K562 (cell line): ENCODE data around the gene HOXC5. TPM values are rescaled to one million over a fixed set of nuclear protein-coding genes. Genes with fewer than 3 reads are reported as not detected.

ENCODE experiments used
- BACH1 ChIP-seq: fragments of 200-800 bp; sonication (Bioruptor generic); IDR thresholded peaks from 2 replicates; pipeline ENCODE4 v1.6.1; 2016; ENCODE audit warnings: missing genetic modification characterization, missing compliant biosample characterization
- CBX5 ChIP-seq: IDR thresholded peaks from 2 replicates; pipeline ENCODE4 v1.6.1; 2014; ENCODE audit warnings: low read depth, borderline replicate concordance
- FOXJ3 ChIP-seq: sonication (generic); formaldehyde crosslinking; IDR thresholded peaks from 2 replicates; pipeline ENCODE4 v1.4.0; 2020; ENCODE audit warnings: mild to moderate bottlenecking, missing genetic modification reagents
- FUS ChIP-seq: fragments of 200-400 bp; formaldehyde crosslinking; optimal IDR thresholded peaks from 2 replicates; pipeline ENCODE3; 2017; ENCODE audit warnings: low read depth, low read length
- GTF2F1 ChIP-seq: IDR thresholded peaks from 2 replicates; pipeline ENCODE4 v1.6.1; 2011; ENCODE audit warnings: low read depth, low read length, improper control_type of control experiment
- HDGF ChIP-seq: fragments of 450-650 bp; IDR thresholded peaks from 2 replicates; pipeline ENCODE4 v1.6.1; 2016
- MAZ ChIP-seq, 2 experiments: fragments of 450-650 bp in 1 of 2; sonication (generic) in 1 of 2; formaldehyde crosslinking; IDR thresholded peaks in 1 of 2; conservative IDR thresholded peaks in 1 of 2; 2 replicates each; pipeline versions ENCODE4 v1.4.0 to v1.5.0; 2020; ENCODE audit warnings: mild to moderate bottlenecking in 1 of 2, missing genetic modification reagents in 1 of 2
- NCOA1 ChIP-seq: fragments of 450-650 bp; IDR thresholded peaks from 2 replicates; pipeline ENCODE4 v1.6.1; 2016; ENCODE audit warnings: low read depth
- NKRF ChIP-seq: fragments of 450-650 bp; IDR thresholded peaks from 2 replicates; pipeline ENCODE4 v1.6.1; 2016; ENCODE audit warnings: borderline replicate concordance
- NR2C2 ChIP-seq, 2 experiments: fragments of 200-800 bp in 1 of 2; sonication (Bioruptor generic) in 1 of 2; sonication (generic) in 1 of 2; formaldehyde crosslinking in 1 of 2; IDR thresholded peaks; 2 replicates each; pipeline versions ENCODE4 v1.6.1 to v1.8.0; 2016 to 2022; ENCODE audit warnings: mild to moderate bottlenecking in 1 of 2, missing compliant biosample characterization in 1 of 2, missing genetic modification characterization in 1 of 2, missing genetic modification reagents in 1 of 2
- PHTF2 ChIP-seq: fragments of 250-450 bp; sonication (Bioruptor Pico); IDR thresholded peaks from 2 replicates; pipeline ENCODE4 v1.5.0; 2021; ENCODE audit warnings: mild to moderate bottlenecking
- PML ChIP-seq: IDR thresholded peaks from 2 replicates; pipeline ENCODE4 v1.6.1; 2012; ENCODE audit warnings: low read length, inconsistent platforms
- RBM39 ChIP-seq: fragments of 200-400 bp; formaldehyde crosslinking; optimal IDR thresholded peaks from 2 replicates; pipeline ENCODE3; 2018; ENCODE audit warnings: low read depth, low read length
- SAP30 ChIP-seq: fragments of 200-600 bp; sonication (generic); IDR thresholded peaks from 2 replicates; pipeline ENCODE4 v1.6.1; 2012; ENCODE audit warnings: borderline replicate concordance, low read depth, mild to moderate bottlenecking, moderate library complexity, low read length, control low read depth, inconsistent platforms; ENCODE audit not compliant: insufficient read depth, poor library complexity, severe bottlenecking
- SETDB1 ChIP-seq: IDR thresholded peaks from one replicate; pipeline ENCODE4 v1.6.1; 2012; ENCODE audit warnings: low read length, control low read depth, inconsistent platforms
- SUPT5H ChIP-seq: fragments of 450-650 bp; IDR thresholded peaks from 2 replicates; pipeline ENCODE4 v1.6.1; 2016
- TBP ChIP-seq: optimal IDR thresholded peaks from 2 replicates; pipeline ENCODE3; 2011; ENCODE audit warnings: low read depth, low read length, improper control_type of control experiment
- TGIF2 ChIP-seq: sonication (generic); formaldehyde crosslinking; IDR thresholded peaks from 2 replicates; pipeline ENCODE4 v1.8.1; 2022; ENCODE audit warnings: mild to moderate bottlenecking, missing genetic modification reagents, moderate library complexity
- ZBTB8A ChIP-seq: fragments of 450-650 bp; IDR thresholded peaks from 2 replicates; pipeline ENCODE4 v1.6.1; 2018; ENCODE audit warnings: mild to moderate bottlenecking, moderate library complexity; ENCODE audit not compliant: partially characterized antibody
- ZNF212 ChIP-seq: fragments of 450-650 bp; formaldehyde crosslinking; IDR thresholded peaks from 2 replicates; pipeline ENCODE4 v1.4.0; 2020; ENCODE audit warnings: mild to moderate bottlenecking
- ZNF282 ChIP-seq: sonication (generic); formaldehyde crosslinking; IDR thresholded peaks from 2 replicates; pipeline ENCODE4 v1.8.1; 2023; ENCODE audit warnings: missing genetic modification reagents
- ZZZ3 ChIP-seq: fragments of 450-650 bp; IDR thresholded peaks from 2 replicates; pipeline ENCODE4 v1.6.1; 2016; ENCODE audit warnings: antibody characterized with exemption, mild to moderate bottlenecking, moderate library complexity
- polyA plus RNA-seq, 8 experiments: library from polyadenylated mRNA; depleted of rRNA in 4 of 8; stranded (reverse) in 5 of 8; unstranded in 3 of 8; fragments of >200 nt; fragmentation: Nextera tagmentation in 2 of 8; fragmentation: Illumina TruSeq in 1 of 8; extraction: Ambion mirVana in 2 of 8; extraction: Trizol in 1 of 8; gene quantifications; 2 replicates each; pipeline versions ENCODE4 v1.2.1 to v1.2.3, GENCODE V29; 2011 to 2014; ENCODE audit warnings: inconsistent platforms in 1 of 8, missing spikeins in 1 of 8
- total RNA-seq, 7 experiments: library from RNA; depleted of rRNA in 6 of 7; stranded (reverse); fragments of >200 nt in 6 of 7; fragmentation: Illumina TruSeq in 2 of 7; extraction: Trizol in 2 of 7; gene quantifications; 2 replicates each; pipeline versions ENCODE4 v1.2.1 to v1.2.3, GENCODE V29; 2011 to 2021; ENCODE audit warnings: low replicate concordance in 1 of 7
- TF ChIP-seq, protein P1 (sequence below): fragments of 250-450 bp; sonication (Bioruptor Pico); IDR thresholded peaks from 2 replicates; pipeline ENCODE4 v1.5.0; 2020; ENCODE audit warnings: mild to moderate bottlenecking, borderline replicate concordance
- TF ChIP-seq, protein P2 (sequence below): fragments of 250-450 bp; sonication (Bioruptor Pico); IDR thresholded peaks from 2 replicates; pipeline ENCODE4 v1.8.0; 2022; ENCODE audit warnings: inconsistent platforms

HOXC5 gene
- total and polyA plus RNA-seq, 9 of the 15 experiments (the other 6 are each of a cell fraction or from before 2014, with no cell fraction given): 0.10 to 0.44 (median 0.18) TPM; not detected in 4

- TF ChIP-seq, protein P1, sequence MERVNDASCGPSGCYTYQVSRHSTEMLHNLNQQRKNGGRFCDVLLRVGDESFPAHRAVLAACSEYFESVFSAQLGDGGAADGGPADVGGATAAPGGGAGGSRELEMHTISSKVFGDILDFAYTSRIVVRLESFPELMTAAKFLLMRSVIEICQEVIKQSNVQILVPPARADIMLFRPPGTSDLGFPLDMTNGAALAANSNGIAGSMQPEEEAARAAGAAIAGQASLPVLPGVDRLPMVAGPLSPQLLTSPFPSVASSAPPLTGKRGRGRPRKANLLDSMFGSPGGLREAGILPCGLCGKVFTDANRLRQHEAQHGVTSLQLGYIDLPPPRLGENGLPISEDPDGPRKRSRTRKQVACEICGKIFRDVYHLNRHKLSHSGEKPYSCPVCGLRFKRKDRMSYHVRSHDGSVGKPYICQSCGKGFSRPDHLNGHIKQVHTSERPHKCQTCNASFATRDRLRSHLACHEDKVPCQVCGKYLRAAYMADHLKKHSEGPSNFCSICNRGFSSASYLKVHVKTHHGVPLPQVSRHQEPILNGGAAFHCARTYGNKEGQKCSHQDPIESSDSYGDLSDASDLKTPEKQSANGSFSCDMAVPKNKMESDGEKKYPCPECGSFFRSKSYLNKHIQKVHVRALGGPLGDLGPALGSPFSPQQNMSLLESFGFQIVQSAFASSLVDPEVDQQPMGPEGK (CRISPR knock-in tag): peak; percentile 64; the same call in 1 of the 2 replicates
- TF ChIP-seq, protein P2, sequence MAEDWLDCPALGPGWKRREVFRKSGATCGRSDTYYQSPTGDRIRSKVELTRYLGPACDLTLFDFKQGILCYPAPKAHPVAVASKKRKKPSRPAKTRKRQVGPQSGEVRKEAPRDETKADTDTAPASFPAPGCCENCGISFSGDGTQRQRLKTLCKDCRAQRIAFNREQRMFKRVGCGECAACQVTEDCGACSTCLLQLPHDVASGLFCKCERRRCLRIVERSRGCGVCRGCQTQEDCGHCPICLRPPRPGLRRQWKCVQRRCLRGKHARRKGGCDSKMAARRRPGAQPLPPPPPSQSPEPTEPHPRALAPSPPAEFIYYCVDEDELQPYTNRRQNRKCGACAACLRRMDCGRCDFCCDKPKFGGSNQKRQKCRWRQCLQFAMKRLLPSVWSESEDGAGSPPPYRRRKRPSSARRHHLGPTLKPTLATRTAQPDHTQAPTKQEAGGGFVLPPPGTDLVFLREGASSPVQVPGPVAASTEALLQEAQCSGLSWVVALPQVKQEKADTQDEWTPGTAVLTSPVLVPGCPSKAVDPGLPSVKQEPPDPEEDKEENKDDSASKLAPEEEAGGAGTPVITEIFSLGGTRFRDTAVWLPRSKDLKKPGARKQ (CRISPR knock-in tag): no peak
- TF ChIP-seq ZNF282 (CRISPR knock-in tag) (no peak), SAP30 (peak; percentile 27), FOXJ3 (no peak), GTF2F1 (no peak), PHTF2 (CRISPR knock-in tag) (no peak), NR2C2 (CRISPR knock-in tag; IDR thresholded peaks at IDR 0.05) (no peak), NR2C2 (tag; IDR thresholded peaks at IDR 0.05) (peak; percentile 15; the same call in 1 of the 2 replicates), PML (peak; percentile 68; the same call in 1 of the 2 replicates), MAZ (CRISPR knock-in tag; conservative IDR thresholded peaks at IDR 0.05 in 1 of 2, IDR thresholded peaks at IDR 0.05 in 1 of 2) (peak; percentile 89 to 96), TBP (peak; percentile 58), ZNF212 (CRISPR knock-in tag) (no peak), RBM39 (no peak), SETDB1 (no peak), CBX5 (no peak), HDGF (no peak), ZZZ3 (no peak), NCOA1 (no peak), SUPT5H (peak; percentile 85), NKRF (peak; percentile 68; the same call in 1 of the 2 replicates), TGIF2 (CRISPR knock-in tag) (peak; percentile 48; the same call in 1 of the 2 replicates), FUS (no peak), BACH1 (tag) (no peak), ZBTB8A (no peak)
Observed at GRCh38 chr12:53995378-53996239, 37.2 kb upstream of the HOXC5 start (continued).
